Urinary bladder (tissue), 4 donors: ENCODE measurements around the gene SELP. TPM values are rescaled to one million over a fixed set of nuclear protein-coding genes. Genes with fewer than 3 reads are reported as not detected.

Source experiments
- DNase-seq: peaks from one replicate; pipeline ENCODE4 v3.0.0-alpha.2; 2015; ENCODE audit errors: extremely low spot score
- H3K27ac ChIP-seq: one replicate; pipeline ENCODE4 v1.5.1; 2013; ENCODE audit warnings: low read depth, mild to moderate bottlenecking, moderate library complexity
- H3K36me3 ChIP-seq: one replicate; pipeline ENCODE4 v1.6.1; 2013; ENCODE audit warnings: mild to moderate bottlenecking, moderate library complexity; ENCODE audit not compliant: insufficient read depth
- H3K4me1 ChIP-seq: one replicate; pipeline ENCODE4 v1.6.1; 2013; ENCODE audit warnings: mild to moderate bottlenecking, moderate library complexity; ENCODE audit not compliant: insufficient read depth
- H3K4me3 ChIP-seq: one replicate; pipeline ENCODE4 v1.5.1; 2013; ENCODE audit warnings: low read depth, low read length
- WGBS: extraction: QIAGEN DNeasy Blood & Tissue Kit; methylation state at CpG from one replicate; pipeline ENCODE4 v1.1.7; 2013; 5-methylcytosine and 5-hydroxymethylcytosine counted together
- polyA plus RNA-seq: library from polyadenylated mRNA; stranded (reverse); fragments of 200-250 nt; gene quantifications from one replicate; pipeline ENCODE4 v1.2.3, GENCODE V29; 2013
- total RNA-seq: library from RNA; depleted of rRNA; stranded (reverse); fragments of >200 nt; gene quantifications from one replicate; pipeline ENCODE4 v1.2.3, GENCODE V29; 2014
- donor health status: healthy with polysubstance abuse.
- donor health status: healthy.

The SELP gene
- total and polyA plus RNA-seq, 2 donors, result 7.5 to 13.1 TPM

- 69% methylated on average over 5 of the region's 5 CpGs for WGBS
- H3K36me3 ChIP-seq, result no peaks in the 10 kb centered on the region
- no peak overlapping the region for H3K4me3 ChIP-seq
- DNase-seq, result no peak
- no peaks in the 10 kb centered on the region for H3K4me1 ChIP-seq
- H3K27ac ChIP-seq, result no peak overlapping the region
Measured at GRCh38 chr1:169604781-169605560, 25.0 kb downstream of the SELP start.

- Histone ChIP-seq H3K36me3 (no peaks in the 10 kb centered on the region), H3K4me3 (no peak overlapping the region), H3K27ac (no peak overlapping the region), H3K4me1 (no peaks in the 10 kb centered on the region)
- 33% methylated on average over 3 of the region's 3 CpGs for WGBS
- DNase-seq, result no peak
Measured at GRCh38 chr1:169601096-169601881, 28.6 kb downstream of the SELP start.

GRCh38 chr1:169595764-169596711 is 33.9 kb downstream of the SELP start:
- no peak overlapping the region for H3K27ac ChIP-seq

GRCh38 chr1:169594391-169594790 is 35.5 kb downstream of the SELP start:
- WGBS, result 66% methylated on average over 3 of the region's 3 CpGs
- no peak for DNase-seq
- H3K36me3 ChIP-seq, result no peaks in the 10 kb centered on the region
- H3K27ac ChIP-seq, result no peak overlapping the region
- no peaks in the 10 kb centered on the region for H3K4me1 ChIP-seq
- no peak overlapping the region for H3K4me3 ChIP-seq

More at GRCh38 chr1:169595764-169596711, 33.9 kb downstream of the SELP start:
- Histone ChIP-seq H3K36me3 (no peaks in the 10 kb centered on the region), H3K4me1 (no peaks in the 10 kb centered on the region), H3K4me3 (no peak overlapping the region)
- no peak for DNase-seq
- WGBS, result 51% methylated on average over 3 of the region's 3 CpGs

GRCh38 chr1:169590932-169591331 is 39.0 kb downstream of the SELP start:
- 90% methylated on average over 5 of the region's 5 CpGs for WGBS
- Histone ChIP-seq H3K36me3 (no peaks in the 10 kb centered on the region), H3K27ac (no peak overlapping the region), H3K4me3 (no peak overlapping the region), H3K4me1 (peaks cover 2% of the 10 kb centered on the region)
- no peak for DNase-seq

GRCh38 chr1:169588785-169589485 is 41.0 kb downstream of the SELP start:
- WGBS, result 84% methylated on average over 4 of the region's 4 CpGs
- H3K4me3 ChIP-seq, result no peak overlapping the region
- DNase-seq, result no peak
- peaks cover 2% of the 10 kb centered on the region for H3K4me1 ChIP-seq
- H3K36me3 ChIP-seq, result no peaks in the 10 kb centered on the region
- no peak overlapping the region for H3K27ac ChIP-seq

GRCh38 chr1:169588112-169588511 is 41.8 kb downstream of the SELP start:
- Histone ChIP-seq H3K36me3 (no peaks in the 10 kb centered on the region), H3K4me1 (peaks cover 2% of the 10 kb centered on the region), H3K27ac (no peak overlapping the region), H3K4me3 (no peak overlapping the region)
- no peak for DNase-seq
- 23% methylated on average over 1 of the region's 1 CpG for WGBS

GRCh38 chr1:169586395-169587255 is 43.3 kb downstream of the SELP start, which contains the start of gene F5:
TSS of gene F5 (minus strand) at chr1:169586481. CDS start at chr1:169586386, 95 bp downstream.
- Histone ChIP-seq H3K27ac (no peak within 1 kb of the TSS), H3K36me3 (no peaks in the 10 kb centered on the region), H3K4me3 (no peak within 1 kb of the TSS), H3K4me1 (peaks cover 2% of the 10 kb centered on the region)
- DNase-seq, result no peak
- WGBS, result 21% methylated on average over 15 of the region's 15 CpGs

GRCh38 chr1:169586067-169586394 is 43.9 kb downstream of the SELP start:
- no peak overlapping the region for H3K4me3 ChIP-seq
- 19% methylated on average over 5 of the region's 5 CpGs for WGBS
- H3K4me1 ChIP-seq, result peaks cover 2% of the 10 kb centered on the region
- no peak for DNase-seq
- no peaks in the 10 kb centered on the region for H3K36me3 ChIP-seq
- no peak overlapping the region for H3K27ac ChIP-seq

GRCh38 chr1:169585181-169585580 is 44.7 kb downstream of the SELP start:
- DNase-seq, result no peak
- no peak overlapping the region for H3K27ac ChIP-seq

GRCh38 chr1:169584483-169585144 is 45.3 kb downstream of the SELP start:
- DNase-seq, result no peak
- Histone ChIP-seq H3K27ac (no peak overlapping the region), H3K4me1 (peaks cover 2% of the 10 kb centered on the region), H3K36me3 (no peaks in the 10 kb centered on the region), H3K4me3 (no peak overlapping the region)
- WGBS, result 57% methylated on average over 4 of the region's 4 CpGs

More at GRCh38 chr1:169585181-169585580, 44.7 kb downstream of the SELP start:
- Histone ChIP-seq H3K36me3 (no peaks in the 10 kb centered on the region), H3K4me3 (no peak overlapping the region), H3K4me1 (peaks cover 2% of the 10 kb centered on the region)
